ENCODE measurements around the gene PNN.
"Not testable (repeated sequence)": the region's sequence is repeated elsewhere in the genome, so short reads cannot be mapped to it uniquely, and the experiment has no call there.

- TF ChIP-seq POLR2A (IDR thresholded peaks at IDR 0.05); POLR2AphosphoS5 (IDR thresholded peaks at IDR 0.05); CTCF (IDR thresholded peaks at IDR 0.05); EP300 (IDR thresholded peaks at IDR 0.05; ENCODE audit: low read depth): not testable (repeated sequence)
Measured at GRCh38 chr14:39167797-39168320, 7.2 kb upstream of the PNN start.
